GM12875 (cell line): ENCODE measurements around the gene GMPPB.
A peak's percentile ranks its signal among the peaks of the same experiment; 100 is the strongest.

ENCODE experiments used
- H3K4me3 ChIP-seq: one replicate; pipeline ENCODE4 v1.5.1; 2011; ENCODE audit warnings: low read depth, low read length, control low read depth
- CTCF ChIP-seq: IDR thresholded peaks from 2 replicates; pipeline ENCODE4 v1.5.1; 2011; ENCODE audit warnings: low read depth, mild to moderate bottlenecking, control low read depth, inconsistent platforms, low read length, moderate library complexity, borderline replicate concordance; ENCODE audit not compliant: insufficient read depth

GMPPB gene

GRCh38 chr3:49729966-49730609, 6.3 kb upstream of the GMPPB start:
- no peak overlapping the region for H3K4me3 ChIP-seq
- TF ChIP-seq CTCF, result no peak

- H3K4me3 ChIP-seq, result no peak overlapping the region
- no peak for TF ChIP-seq CTCF
Observed at GRCh38 chr3:49727924-49728361, 4.2 kb upstream of the GMPPB start.

GRCh38 chr3:49727154-49727923, 3.6 kb upstream of the GMPPB start:
- no peak overlapping the region for H3K4me3 ChIP-seq
- TF ChIP-seq CTCF, result no peak

GRCh38 chr3:49725906-49726681, 2.3 kb upstream of the GMPPB start:
- TF ChIP-seq CTCF, result no peak
- no peak overlapping the region for H3K4me3 ChIP-seq

- peak overlapping the region; percentile 67 for H3K4me3 ChIP-seq
- TF ChIP-seq CTCF, result no peak
Observed at GRCh38 chr3:49724586-49724985, 835 bp upstream of the GMPPB start.

GRCh38 chr3:49723296-49723627, 489 bp downstream of the GMPPB start:
- peak overlapping the region; percentile 100 for H3K4me3 ChIP-seq
- TF ChIP-seq CTCF, result no peak
